Measurements from ENCODE around the gene ALOX12.
"Not testable (repeated sequence)": the region's sequence is repeated elsewhere in the genome, so short reads cannot be mapped to it uniquely, and the experiment has no call there.

ALOX12 gene

DNA sequence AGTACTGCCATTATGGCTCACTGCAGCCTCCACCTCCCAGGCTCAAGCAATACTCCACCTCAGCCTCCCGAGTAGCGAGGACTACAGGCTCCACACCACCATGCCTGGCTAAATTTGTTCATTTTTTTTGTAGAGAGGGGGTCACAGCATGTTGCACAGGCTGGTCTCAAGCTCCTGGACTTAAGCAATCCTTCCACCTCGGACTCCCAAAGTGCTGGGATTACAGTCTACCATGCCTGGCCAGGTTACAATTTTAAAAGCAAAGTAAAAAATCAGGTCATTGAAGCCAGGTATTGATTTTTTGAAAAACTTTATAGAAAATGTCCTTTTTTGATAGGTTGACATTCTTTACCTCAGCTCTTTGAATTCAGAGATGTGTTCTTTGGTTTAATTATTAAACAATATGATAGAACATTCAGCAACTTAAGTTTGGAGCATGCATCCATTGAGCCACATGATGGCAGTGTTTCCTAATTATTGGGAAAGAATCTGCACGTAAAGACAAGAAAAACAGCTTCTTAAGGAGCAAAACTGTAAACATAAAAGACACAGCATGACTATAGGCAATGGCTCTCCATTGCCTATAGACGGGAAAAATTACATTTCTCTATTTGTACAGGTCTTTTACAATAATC is 49.8 kb downstream of the ALOX12 start:
- Histone ChIP-seq H3K4me1 (ENCODE audit: control insufficient read depth, insufficient read depth, low read length) (peaks cover 7% of the 10 kb centered on the region), H3K27me3 (ENCODE audit: control insufficient read depth, insufficient read depth, low read length) (peaks cover 11% of the 10 kb centered on the region; the same call in 1 of the 2 replicates), H3K36me3 (ENCODE audit: control insufficient read depth, insufficient read depth, low read length) (no peaks in the 10 kb centered on the region), H3K9me3 (ENCODE audit: control insufficient read depth, insufficient read depth, low read length) (no peaks in the 10 kb centered on the region), H3K4me3 (ENCODE audit: low read length) (no peak overlapping the region), H3K27ac (ENCODE audit: low read length) (no peak overlapping the region)
- WGBS (ENCODE audit: insufficient coverage, insufficient read length), result no CpG with 5 or more reads among the region's 5 CpGs
- DNase-seq (ENCODE audit: low read depth, low spot score), result no peak

DNA sequence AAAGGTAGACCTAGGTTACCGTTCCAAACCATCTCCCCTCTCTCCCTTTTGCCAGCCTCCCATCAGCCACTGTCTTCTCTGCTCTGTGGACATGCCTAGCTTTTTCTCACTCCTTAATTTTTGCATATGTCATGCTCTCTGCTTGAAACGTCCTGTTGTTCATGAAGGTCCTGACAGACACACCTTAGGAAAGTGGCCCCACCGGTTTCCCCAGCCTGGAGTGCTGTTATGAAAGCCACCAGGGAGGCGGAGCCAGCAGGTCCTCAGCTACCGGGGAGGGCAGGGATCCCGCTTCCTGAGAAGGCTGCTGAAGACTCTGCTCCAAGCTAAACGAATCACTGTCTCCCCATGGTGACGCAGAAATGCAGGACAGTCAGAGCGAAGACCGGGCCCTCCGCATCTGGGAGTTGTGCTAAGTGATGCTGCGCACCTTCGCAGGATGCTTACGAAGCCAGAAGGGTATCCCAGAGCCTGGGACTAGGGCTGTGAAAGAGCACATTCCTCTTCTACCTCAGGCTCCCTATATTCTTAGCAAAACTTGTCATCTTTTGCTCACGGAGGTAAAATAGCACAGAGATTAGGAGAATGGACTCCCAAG is 50.4 kb downstream of the ALOX12 start:
- no peaks in the 10 kb centered on the region for H3K9me3 ChIP-seq (ENCODE audit: control insufficient read depth, insufficient read depth, low read length)
- no peak overlapping the region for H3K27ac ChIP-seq (ENCODE audit: low read length)
- H3K36me3 ChIP-seq (ENCODE audit: control insufficient read depth, insufficient read depth, low read length), result no peaks in the 10 kb centered on the region
- no CpG with 5 or more reads among the region's 15 CpGs for WGBS (ENCODE audit: insufficient coverage, insufficient read length)
- peak overlapping the region; percentile 11; the same call in 1 of the 2 replicates for H3K4me3 ChIP-seq (ENCODE audit: low read length)
- DNase-seq (ENCODE audit: low read depth, low spot score), result no peak
- H3K4me1 ChIP-seq (ENCODE audit: control insufficient read depth, insufficient read depth, low read length), result peaks cover 7% of the 10 kb centered on the region
- peaks cover 11% of the 10 kb centered on the region; the same call in 1 of the 2 replicates for H3K27me3 ChIP-seq (ENCODE audit: control insufficient read depth, insufficient read depth, low read length)

GRCh38 chr17:7046725-7047397 is 51.0 kb downstream of the ALOX12 start:
- not testable (repeated sequence) for H3K27ac ChIP-seq (ENCODE audit: low read length); H3K9me3 ChIP-seq (ENCODE audit: control insufficient read depth, insufficient read depth, low read length); DNase-seq (ENCODE audit: low read depth, low spot score); H3K36me3 ChIP-seq (ENCODE audit: control insufficient read depth, insufficient read depth, low read length); H3K4me1 ChIP-seq (ENCODE audit: control insufficient read depth, insufficient read depth, low read length)
- WGBS (ENCODE audit: insufficient coverage, insufficient read length), result no CpG with 5 or more reads among the region's 26 CpGs
- peaks cover 11% of the 10 kb centered on the region; the same call in 1 of the 2 replicates for H3K27me3 ChIP-seq (ENCODE audit: control insufficient read depth, insufficient read depth, low read length)
- H3K4me3 ChIP-seq (ENCODE audit: low read length), result peak overlapping the region; percentile 11; the same call in 1 of the 2 replicates

DNA sequence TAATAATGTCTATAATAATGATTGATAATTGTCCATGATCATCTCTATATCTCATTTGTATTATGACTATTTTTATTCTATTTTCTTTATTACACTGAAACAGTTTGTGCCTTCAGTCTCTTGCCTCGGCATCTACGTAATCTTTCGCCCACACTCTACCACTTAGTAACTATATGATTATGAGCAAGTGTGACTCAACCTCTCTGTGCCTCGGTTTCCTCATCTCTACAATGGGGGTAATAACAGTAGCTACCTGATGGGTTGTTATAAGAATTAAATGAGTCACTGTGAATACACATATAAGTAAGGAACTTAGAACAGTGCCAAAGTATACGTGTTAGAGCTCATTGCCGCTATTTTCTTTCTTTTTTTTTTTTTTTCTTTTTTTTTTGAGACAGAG is 51.7 kb downstream of the ALOX12 start:
- Histone ChIP-seq H3K4me3 (ENCODE audit: low read length) (no peak overlapping the region), H3K9me3 (ENCODE audit: control insufficient read depth, insufficient read depth, low read length) (no peaks in the 10 kb centered on the region), H3K27ac (ENCODE audit: low read length) (no peak overlapping the region), H3K4me1 (ENCODE audit: control insufficient read depth, insufficient read depth, low read length) (no peaks in the 10 kb centered on the region; the same call in 1 of the 2 replicates), H3K36me3 (ENCODE audit: control insufficient read depth, insufficient read depth, low read length) (no peaks in the 10 kb centered on the region), H3K27me3 (ENCODE audit: control insufficient read depth, insufficient read depth, low read length) (peaks cover 11% of the 10 kb centered on the region; the same call in 1 of the 2 replicates)
- WGBS (ENCODE audit: insufficient coverage, insufficient read length), result no CpG with 5 or more reads among the region's 6 CpGs
- no peak for DNase-seq (ENCODE audit: low read depth, low spot score)

DNA sequence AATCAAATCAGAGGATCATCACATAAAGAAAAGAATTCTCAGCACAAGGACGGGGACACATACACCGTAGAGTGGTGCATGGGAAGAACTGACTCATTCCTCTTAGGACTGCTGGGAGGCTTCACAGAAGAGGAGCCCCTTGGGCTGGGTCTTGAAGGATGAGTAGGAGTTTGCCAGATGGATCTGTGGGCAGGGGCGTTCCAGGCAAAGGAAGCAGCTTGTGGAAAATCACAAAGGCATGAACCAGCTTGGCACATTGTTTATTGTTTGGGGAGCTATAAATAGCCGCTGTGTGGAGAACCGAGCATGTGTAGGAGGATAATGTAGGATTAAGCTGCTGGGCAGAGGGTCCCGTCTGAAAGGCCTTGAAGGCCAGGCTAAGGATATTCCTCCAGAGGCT is 53.1 kb downstream of the ALOX12 start:
- WGBS (ENCODE audit: insufficient coverage, insufficient read length), result no CpG with 5 or more reads among the region's 6 CpGs
- peaks cover 4% of the 10 kb centered on the region; the same call in 1 of the 2 replicates for H3K27me3 ChIP-seq (ENCODE audit: control insufficient read depth, insufficient read depth, low read length)
- no peak overlapping the region for H3K27ac ChIP-seq (ENCODE audit: low read length)
- no peak overlapping the region for H3K4me3 ChIP-seq (ENCODE audit: low read length)
- no peaks in the 10 kb centered on the region for H3K9me3 ChIP-seq (ENCODE audit: control insufficient read depth, insufficient read depth, low read length)
- no peaks in the 10 kb centered on the region for H3K36me3 ChIP-seq (ENCODE audit: control insufficient read depth, insufficient read depth, low read length)
- H3K4me1 ChIP-seq (ENCODE audit: control insufficient read depth, insufficient read depth, low read length), result no peaks in the 10 kb centered on the region; the same call in 1 of the 2 replicates
- DNase-seq (ENCODE audit: low read depth, low spot score), result no peak

- no CpG with 5 or more reads among the region's 9 CpGs for WGBS (ENCODE audit: insufficient coverage, insufficient read length)
- H3K27me3 ChIP-seq (ENCODE audit: control insufficient read depth, insufficient read depth, low read length), result not testable (repeated sequence)
Measured at GRCh38 chr17:7050583-7050982, 54.7 kb downstream of the ALOX12 start.

GRCh38 chr17:7056386-7056785 is 60.5 kb downstream of the ALOX12 start:
- no peak for DNase-seq (ENCODE audit: low read depth, low spot score)
- no peaks in the 10 kb centered on the region for H3K4me1 ChIP-seq (ENCODE audit: control insufficient read depth, insufficient read depth, low read length)
- no peaks in the 10 kb centered on the region for H3K9me3 ChIP-seq (ENCODE audit: control insufficient read depth, insufficient read depth, low read length)
- WGBS (ENCODE audit: insufficient coverage, insufficient read length), result no CpG with 5 or more reads among the region's 4 CpGs
- no peaks in the 10 kb centered on the region for H3K27me3 ChIP-seq (ENCODE audit: control insufficient read depth, insufficient read depth, low read length)
- no peak overlapping the region for H3K27ac ChIP-seq (ENCODE audit: low read length)
- H3K36me3 ChIP-seq (ENCODE audit: control insufficient read depth, insufficient read depth, low read length), result no peaks in the 10 kb centered on the region
- H3K4me3 ChIP-seq (ENCODE audit: low read length), result no peak overlapping the region

More at GRCh38 chr17:7050583-7050982, 54.7 kb downstream of the ALOX12 start:
- not testable (repeated sequence) for H3K4me3 ChIP-seq (ENCODE audit: low read length); DNase-seq (ENCODE audit: low read depth, low spot score); H3K36me3 ChIP-seq (ENCODE audit: control insufficient read depth, insufficient read depth, low read length); H3K27ac ChIP-seq (ENCODE audit: low read length); H3K4me1 ChIP-seq (ENCODE audit: control insufficient read depth, insufficient read depth, low read length); H3K9me3 ChIP-seq (ENCODE audit: control insufficient read depth, insufficient read depth, low read length)

DNA sequence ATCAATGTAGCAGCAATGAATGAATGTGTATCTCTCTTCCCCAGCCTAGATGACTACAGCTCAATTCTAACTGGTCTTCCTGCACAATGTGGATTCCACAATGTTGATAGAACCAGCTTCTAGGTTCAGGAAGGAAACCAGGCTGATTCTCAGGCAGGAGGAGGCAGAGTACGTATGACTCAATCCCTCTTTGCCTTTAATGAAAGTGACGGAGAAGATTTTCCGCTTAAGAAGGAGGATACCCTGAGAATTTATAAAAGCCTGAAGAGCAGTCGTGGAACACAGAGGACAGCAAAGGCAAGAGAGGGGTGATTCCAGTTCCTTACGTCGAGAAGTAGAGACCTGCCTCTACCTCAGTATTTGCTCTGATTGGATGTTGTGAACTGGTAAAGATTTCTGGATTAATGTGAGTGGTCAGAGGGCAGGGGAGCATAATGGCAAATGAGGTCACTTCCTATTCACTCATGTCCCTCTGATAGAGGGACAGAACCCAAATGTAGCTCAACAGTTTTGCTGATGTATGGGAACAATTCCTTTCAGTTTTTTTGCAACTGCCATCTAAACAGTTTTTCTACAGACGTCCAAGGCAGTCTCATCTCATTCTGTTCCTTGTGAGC is 63.1 kb downstream of the ALOX12 start:
- H3K4me1 ChIP-seq (ENCODE audit: control insufficient read depth, insufficient read depth, low read length), result no peaks in the 10 kb centered on the region
- DNase-seq (ENCODE audit: low read depth, low spot score), result no peak
- WGBS (ENCODE audit: insufficient coverage, insufficient read length), result no CpG with 5 or more reads among the region's 7 CpGs
- H3K27me3 ChIP-seq (ENCODE audit: control insufficient read depth, insufficient read depth, low read length), result no peaks in the 10 kb centered on the region
- H3K36me3 ChIP-seq (ENCODE audit: control insufficient read depth, insufficient read depth, low read length), result no peaks in the 10 kb centered on the region
- no peak overlapping the region for H3K4me3 ChIP-seq (ENCODE audit: low read length)
- no peak overlapping the region for H3K27ac ChIP-seq (ENCODE audit: low read length)
- H3K9me3 ChIP-seq (ENCODE audit: control insufficient read depth, insufficient read depth, low read length), result no peaks in the 10 kb centered on the region
